Spleen (tissue), 11 donors: Measurements from ENCODE around the gene CBR1. TPM values are rescaled to one million over a fixed set of nuclear protein-coding genes. Genes with fewer than 3 reads are reported as not detected.
A peak's percentile ranks its signal among the peaks of the same experiment; 100 is the strongest.

ENCODE experiments used
- DNase-seq: peaks from one replicate; pipeline ENCODE4 v3.0.0-alpha.2; 2020
- H3K27ac ChIP-seq, 8 donors: fragments of 200-600 bp; sonication (generic) in 7 of 8; 1 replicate in 4 of 8; 2 replicates in 4 of 8; pipeline versions ENCODE4 v1.5.0 to v1.8.0; 2016 to 2021; ENCODE audit warnings: inconsistent platforms in 4 of 8, mild to moderate bottlenecking in 4 of 8, moderate library complexity in 1 of 8
- H3K27me3 ChIP-seq, 7 donors: fragments of 200-600 bp; sonication (generic) in 6 of 7; replicated peaks in 1 of 7; 1 replicate in 4 of 7; 2 replicates in 3 of 7; pipeline versions ENCODE4 v1.5.0 to v1.8.0; 2016 to 2021; ENCODE audit warnings: inconsistent platforms in 3 of 7, mild to moderate bottlenecking in 1 of 7
- H3K36me3 ChIP-seq, 6 donors: fragments of 200-600 bp; sonication (generic) in 5 of 6; 1 replicate in 4 of 6; 2 replicates in 2 of 6; pipeline versions ENCODE4 v1.5.0 to v1.8.0; 2016 to 2021; ENCODE audit warnings: inconsistent platforms in 2 of 6
- H3K4me1 ChIP-seq, 6 donors: fragments of 200-600 bp; sonication (generic) in 5 of 6; 1 replicate in 3 of 6; 2 replicates in 3 of 6; pipeline versions ENCODE4 v1.5.0 to v1.8.0; 2016 to 2021; ENCODE audit warnings: inconsistent platforms in 3 of 6
- H3K4me3 ChIP-seq, 8 donors: fragments of 200-600 bp; sonication (generic) in 7 of 8; 1 replicate in 4 of 8; 2 replicates in 4 of 8; pipeline versions ENCODE4 v1.5.0 to v1.8.0; 2016 to 2021; ENCODE audit warnings: inconsistent platforms in 4 of 8, mild to moderate bottlenecking in 4 of 8, moderate library complexity in 2 of 8
- H3K9me3 ChIP-seq, 8 donors: fragments of 200-600 bp; sonication (generic) in 7 of 8; 1 replicate in 4 of 8; 2 replicates in 4 of 8; pipeline versions ENCODE4 v1.5.0 to v1.8.0; 2016 to 2021; ENCODE audit warnings: inconsistent platforms in 4 of 8
- CTCF ChIP-seq, 11 experiments: fragments of 200-600 bp in 7 of 11; fragments of 450-650 bp in 4 of 11; sonication (generic) in 4 of 11; IDR thresholded peaks in 8 of 11; conservative IDR thresholded peaks in 3 of 11; 1 replicate in 7 of 11; 2 replicates in 4 of 11; pipeline versions ENCODE4 v1.4.0 to v1.8.0; 2016 to 2021; ENCODE audit warnings: antibody characterized with exemption in 11 of 11, inconsistent platforms in 4 of 11, mild to moderate bottlenecking in 1 of 11
- POLR2A ChIP-seq, 3 donors: fragments of 450-650 bp; IDR thresholded peaks; one replicate each; pipeline ENCODE4 v1.5.1; 2017; ENCODE audit warnings: antibody characterized with exemption in 3 of 3, mild to moderate bottlenecking in 1 of 3
- POLR2AphosphoS5 ChIP-seq, 3 donors: sonication (generic); formaldehyde crosslinking; IDR thresholded peaks; one replicate each; pipeline ENCODE4 v1.5.1; 2017; ENCODE audit warnings: antibody characterized with exemption in 3 of 3
- WGBS, 5 donors: extraction: QIAGEN DNeasy Blood & Tissue Kit in 3 of 5; methylation state at CpG; one replicate each; pipeline versions ENCODE4 v1.1.5 to v1.1.7; 2013 to 2018; 5-methylcytosine and 5-hydroxymethylcytosine counted together
- intact Hi-C: fragments of 100-400 bp; cut with DNase I; formaldehyde crosslinking; loops from one replicate; pipeline ENCODE4 v1.15.0; 2023; ENCODE audit warnings: low total_unique reads
- polyA plus RNA-seq, 3 donors: library from polyadenylated mRNA; stranded (reverse); fragments of 200-250 nt; gene quantifications; one replicate each; pipeline ENCODE4 v1.2.1, GENCODE V29; 2013
- total RNA-seq, 7 donors: library from RNA; depleted of rRNA in 3 of 7; stranded (reverse); fragments of >200 nt in 3 of 7; fragmentation: NEBNext Ultra II Directional in 4 of 7; extraction: Animal tissue kit (Norgen Biotek cat#: 25700) in 4 of 7; gene quantifications; one replicate each; pipeline versions ENCODE4 v1.1.0 to v1.2.1, GENCODE V29; 2016 to 2021
- donor health status: healthy with polysubstance abuse.
- donor health status: DM: no; HTN: no; CAD: no; lungs with moderate emphysema.
- donor health status: DM: no; HTN: no; CAD: no.
- donor health status: Bipolar disorder and iron deficiency.
- donor health status: healthy.
- donor health status: DM: no; HTN: no; CAD: no.
- donor health status: DM: yes; HTN: yes; CAD: no.

The CBR1 gene
- total and polyA plus RNA-seq, 10 donors: 30.7 to 128 (median 45.5) TPM

GRCh38 chr21:36100971-36101641 is 31.3 kb downstream of the CBR1 start:
- 71 to 87% (median 76%) methylated on average over 6 of the region's 6 CpGs for WGBS, 5 donors
- DNase-seq: no peak
- no peak overlapping the region for H3K27ac ChIP-seq
- intact Hi-C loops: no loop called here
- H3K4me1 ChIP-seq: peaks cover 0 to 19% (median 2%) of the 10 kb centered on the region in 6 donors
- H3K36me3 ChIP-seq: no peaks in the 10 kb centered on the region
- H3K4me3 ChIP-seq: no peak overlapping the region
- no peaks in the 10 kb centered on the region for H3K9me3 ChIP-seq
- TF ChIP-seq POLR2AphosphoS5 (IDR thresholded peaks at IDR 0.05) (no peak), CTCF (IDR thresholded peaks at IDR 0.05 in 8 of 11, conservative IDR thresholded peaks at IDR 0.05 in 3 of 11) (no peak), POLR2A (IDR thresholded peaks at IDR 0.05) (no peak)
- H3K27me3 ChIP-seq: peaks cover 0 to 22% (median 5%) of the 10 kb centered on the region in 7 donors

- Histone ChIP-seq H3K4me1 (peaks cover 0 to 11% (median 2%) of the 10 kb centered on the region in 6 donors), H3K9me3 (no peaks in the 10 kb centered on the region), H3K27me3 (peaks cover 0 to 25% (median 5%) of the 10 kb centered on the region in 7 donors), H3K27ac (no peak overlapping the region), H3K4me3 (no peak overlapping the region), H3K36me3 (no peaks in the 10 kb centered on the region)
- DNase-seq: no peak
- intact Hi-C loops: no loop called here
- TF ChIP-seq POLR2AphosphoS5 (IDR thresholded peaks at IDR 0.05) (no peak), POLR2A (IDR thresholded peaks at IDR 0.05) (no peak), CTCF (IDR thresholded peaks at IDR 0.05 in 8 of 11, conservative IDR thresholded peaks at IDR 0.05 in 3 of 11) (no peak)
Measured at GRCh38 chr21:36103434-36103833, 33.6 kb downstream of the CBR1 start.

DNA sequence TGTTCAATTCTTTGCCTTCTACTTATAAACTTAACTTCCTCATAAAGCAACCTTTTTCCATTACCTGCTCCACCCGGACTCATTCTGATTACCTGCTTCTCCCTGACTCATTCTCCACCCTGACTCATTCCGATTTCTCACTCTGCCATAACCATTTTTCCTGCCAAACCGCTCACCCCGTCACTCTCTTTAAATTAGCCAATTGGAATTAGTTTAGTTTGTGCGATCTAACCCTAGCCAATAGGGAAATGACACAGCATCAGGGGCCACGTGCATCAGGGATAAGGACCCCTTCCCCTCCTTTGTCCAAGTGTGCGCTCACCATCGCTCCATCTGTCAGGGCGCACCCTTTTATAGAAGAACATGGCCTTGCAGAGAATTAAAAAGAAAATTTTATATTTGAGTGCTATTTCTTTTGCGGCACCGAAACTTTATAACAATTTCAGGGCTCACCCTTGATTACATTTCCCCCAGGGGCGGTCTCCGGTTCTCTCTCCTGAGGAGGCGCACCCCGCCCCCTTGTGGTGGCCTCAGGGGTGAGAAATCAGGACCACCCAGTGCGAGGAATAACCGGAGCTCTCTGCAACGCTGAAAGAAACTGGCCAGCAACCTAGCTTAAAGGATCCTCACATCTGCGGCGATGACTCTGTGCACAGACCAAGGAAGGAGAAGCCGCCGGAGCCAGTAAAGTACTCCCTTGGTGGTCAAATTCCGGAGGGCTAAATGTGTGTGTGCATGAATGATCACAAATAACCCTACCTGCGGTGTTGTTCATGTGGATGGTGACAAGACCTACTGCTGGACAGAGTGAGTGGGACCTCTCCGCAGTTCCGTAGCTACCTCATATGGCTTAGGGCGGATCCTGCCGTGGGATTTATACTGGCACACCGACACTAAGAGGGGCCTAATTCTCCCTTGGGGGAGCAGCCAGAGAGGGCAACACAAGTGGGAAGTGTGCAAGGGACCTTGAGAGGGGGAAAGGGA is 34.8 kb downstream of the CBR1 start:
- TF ChIP-seq CTCF (IDR thresholded peaks at IDR 0.05 in 8 of 11, conservative IDR thresholded peaks at IDR 0.05 in 3 of 11) (peak in 10 of 11 experiments; percentile 7 to 68 (median 48)), POLR2AphosphoS5 (IDR thresholded peaks at IDR 0.05) (no peak), POLR2A (IDR thresholded peaks at IDR 0.05) (no peak)
- no peaks in the 10 kb centered on the region for H3K9me3 ChIP-seq
- intact Hi-C loops: no loop called here
- H3K4me3 ChIP-seq: peak overlapping the region in 1 of 8 donors; percentile 17
- H3K36me3 ChIP-seq: no peaks in the 10 kb centered on the region
- no peak overlapping the region for H3K27ac ChIP-seq
- H3K4me1 ChIP-seq: peaks cover 0 to 11% (median 2%) of the 10 kb centered on the region in 6 donors
- WGBS, 5 donors: 22 to 37% (median 30%) methylated on average over 29 of the region's 29 CpGs
- H3K27me3 ChIP-seq: peaks cover 0 to 25% (median 5%) of the 10 kb centered on the region in 7 donors
- DNase-seq: peak; percentile 79
